Measurements from ENCODE around the gene GRIN2A. TPM values are rescaled to one million over a fixed set of nuclear protein-coding genes. Genes with fewer than 3 reads are reported as not detected.

GRIN2A gene
- total and polyA plus RNA-seq, 2 donors (not counting 3 experiments of a cell fraction or from before 2014, with no cell fraction given) = not detected

GRCh38 chr16:9955677-9956076, 226.6 kb downstream of the GRIN2A start:
- FAIRE-seq (no peak), DNase-seq (ENCODE audit: low read depth, low spot score) (no peak)
- Histone ChIP-seq H2AFZ (ENCODE audit: low read depth, low read length) (no peak overlapping the region), H3K36me3 (ENCODE audit: control insufficient read depth in 2 of 2, extremely low read depth in 1 of 2, insufficient read depth in 2 of 2, low read length in 2 of 2) (no peaks in the 10 kb centered on the region), H3K27me3 (ENCODE audit: control insufficient read depth in 2 of 2, insufficient read depth in 2 of 2, low read length in 2 of 2) (no peaks in the 10 kb centered on the region), H3K9ac (replicated peaks; ENCODE audit: extremely low read depth, insufficient read depth, low read length) (no peak overlapping the region), H3K79me2 (ENCODE audit: control insufficient read depth, insufficient read depth, low read length) (no peaks in the 10 kb centered on the region), H3K9me3 (replicated peaks; ENCODE audit: control insufficient read depth, insufficient read depth, low read length) (no peaks in the 10 kb centered on the region), H3K4me3 (replicated peaks in 1 of 3; ENCODE audit: insufficient read depth in 1 of 3, low read depth in 1 of 3, low read length in 3 of 3) (no peak overlapping the region), H3K4me1 (ENCODE audit: control insufficient read depth, extremely low read depth, insufficient read depth, low read length) (no peaks in the 10 kb centered on the region), H3K27ac (ENCODE audit: insufficient read depth, low read depth, low read length) (no peak overlapping the region), H3K9me1 (replicated peaks; ENCODE audit: control insufficient read depth, extremely low read depth, insufficient read depth, low read length) (no peaks in the 10 kb centered on the region), H3K4me2 (ENCODE audit: insufficient read depth, low read length) (no peak overlapping the region), H4K20me1 (replicated peaks; ENCODE audit: control insufficient read depth, extremely low read depth, insufficient read depth, low read length) (no peaks in the 10 kb centered on the region)
- no TSS peak for BruUV-seq (replicated peaks)
- POLR2A ChIA-PET = no interaction called here
- CTCF ChIA-PET = no interaction called here
- intact Hi-C loops (cut with micrococcal nuclease) (no loop called here), dilution Hi-C loops (cut with MboI; ENCODE audit: extremely low pct_ligation_motif_present, low sequenced_read_pairs) (no loop called here)
- no peak for TF ChIP-seq FOS (IDR thresholded peaks at IDR 0.05; ENCODE audit: borderline replicate concordance, insufficient read depth, low read length)
- TF ChIP-seq GATA2 (IDR thresholded peaks at IDR 0.05; ENCODE audit: insufficient read depth, insufficient read length, low read depth, low read length) = no peak
- no peak for TF ChIP-seq JUN (IDR thresholded peaks at IDR 0.05; ENCODE audit: borderline replicate concordance, insufficient read depth, insufficient read length, low read depth)
- TF ChIP-seq POLR2AphosphoS5 (IDR thresholded peaks at IDR 0.05; ENCODE audit: insufficient read depth, low read depth, low read length) = no peak
- TF ChIP-seq EZH2 (IDR thresholded peaks at IDR 0.05; ENCODE audit: borderline replicate concordance, low read depth, low read length, severe bottlenecking) = no peak
- TF ChIP-seq MAX (IDR thresholded peaks at IDR 0.05; ENCODE audit: insufficient read depth, insufficient read length) = no peak
- TF ChIP-seq POLR2A (IDR thresholded peaks at IDR 0.05; ENCODE audit: low read depth, low read length) = no peak
- no peak for TF ChIP-seq CTCF (IDR thresholded peaks at IDR 0.05; ENCODE audit: extremely low read depth in 1 of 2, insufficient read depth in 1 of 2, low read depth in 1 of 2, low read length in 2 of 2)
- no peak for TF ChIP-seq MYC (IDR thresholded peaks at IDR 0.05; ENCODE audit: low read depth, low read length)
